PFSK-1 (cell line): Measurements from ENCODE around the gene COL23A1. TPM values are rescaled to one million over a fixed set of nuclear protein-coding genes. Genes with fewer than 3 reads are reported as not detected.

Experiments used
- FOXP2 ChIP-seq: optimal IDR thresholded peaks from 2 replicates; pipeline ENCODE3; 2011; ENCODE audit warnings: borderline replicate concordance, control low read depth, inconsistent platforms; ENCODE audit not compliant: insufficient read depth; ENCODE audit errors: extremely low read length, extremely low read depth
- POLR2AphosphoS5 ChIP-seq: IDR thresholded peaks from 2 replicates; pipeline ENCODE4 v1.6.1; 2012; ENCODE audit warnings: low read depth, mild to moderate bottlenecking, control low read depth, low read length, moderate library complexity
- REST ChIP-seq, 2 experiments: IDR thresholded peaks; 2 replicates each; pipeline versions ENCODE4 v1.6.1 to v1.8.0; 2011 to 2012; ENCODE audit warnings: low read depth in 2 of 2, low read length in 2 of 2, control low read depth in 1 of 2, inconsistent platforms in 1 of 2, mild to moderate bottlenecking in 1 of 2, moderate library complexity in 1 of 2; ENCODE audit not compliant: insufficient read depth in 1 of 2
- SIN3A ChIP-seq: IDR thresholded peaks from 2 replicates; pipeline ENCODE4 v1.6.1; 2012; ENCODE audit warnings: mild to moderate bottlenecking, low read length, moderate library complexity, borderline replicate concordance; ENCODE audit not compliant: insufficient read depth
- TAF1 ChIP-seq: IDR thresholded peaks from 2 replicates; pipeline ENCODE4 v1.6.1; 2012; ENCODE audit warnings: low read length, control low read depth, borderline replicate concordance; ENCODE audit not compliant: insufficient read depth
- polyA plus RNA-seq: library from polyadenylated mRNA; unstranded; fragments of >200 nt; gene quantifications from one replicate; pipeline ENCODE4 v1.2.1, GENCODE V29; 2012; ENCODE audit warnings: low read depth, missing spikeins; ENCODE audit not compliant: insufficient read length

Gene COL23A1
- polyA plus RNA-seq = not detected

- TF ChIP-seq FOXP2 = no peak
- no peak for TF ChIP-seq REST (IDR thresholded peaks at IDR 0.05; ENCODE audit: insufficient read depth in 1 of 2, low read depth in 2 of 2, low read length in 2 of 2)
- TF ChIP-seq TAF1 = no peak
- no peak for TF ChIP-seq SIN3A
- no peak for TF ChIP-seq POLR2AphosphoS5
These were observed at the start of gene COL23A1 for GRCh38 chr5:178590141-178590923. Gene COL23A1 (minus strand): TSS chr5:178590393.

- TF ChIP-seq SIN3A = no peak
- no peak for TF ChIP-seq FOXP2
- no peak for TF ChIP-seq POLR2AphosphoS5
- TF ChIP-seq TAF1 = no peak
- TF ChIP-seq REST (IDR thresholded peaks at IDR 0.05; ENCODE audit: insufficient read depth in 1 of 2, low read depth in 2 of 2, low read length in 2 of 2) = no peak
These were observed 47.3 kb upstream of the COL23A1 start for GRCh38 chr5:178637356-178638074.

- no peak for TF ChIP-seq TAF1
- no peak for TF ChIP-seq SIN3A
- no peak for TF ChIP-seq REST (IDR thresholded peaks at IDR 0.05; ENCODE audit: insufficient read depth in 1 of 2, low read depth in 2 of 2, low read length in 2 of 2)
- TF ChIP-seq POLR2AphosphoS5 = no peak
- TF ChIP-seq FOXP2 = no peak
These were observed 42.1 kb upstream of the COL23A1 start for GRCh38 chr5:178632285-178632684.

- TF ChIP-seq POLR2AphosphoS5 = no peak
- no peak for TF ChIP-seq REST (IDR thresholded peaks at IDR 0.05; ENCODE audit: insufficient read depth in 1 of 2, low read depth in 2 of 2, low read length in 2 of 2)
- no peak for TF ChIP-seq SIN3A
- TF ChIP-seq FOXP2 = no peak
- no peak for TF ChIP-seq TAF1
These were observed 40.8 kb upstream of the COL23A1 start for GRCh38 chr5:178630951-178631350.
